ENCODE data around the gene ASB10. TPM values are rescaled to one million over a fixed set of nuclear protein-coding genes. Genes with fewer than 3 reads are reported as not detected.

The ASB10 gene
- polyA plus RNA-seq, 2 of the 4 experiments (the other 2 are of a cell fraction), result not detected

DNA sequence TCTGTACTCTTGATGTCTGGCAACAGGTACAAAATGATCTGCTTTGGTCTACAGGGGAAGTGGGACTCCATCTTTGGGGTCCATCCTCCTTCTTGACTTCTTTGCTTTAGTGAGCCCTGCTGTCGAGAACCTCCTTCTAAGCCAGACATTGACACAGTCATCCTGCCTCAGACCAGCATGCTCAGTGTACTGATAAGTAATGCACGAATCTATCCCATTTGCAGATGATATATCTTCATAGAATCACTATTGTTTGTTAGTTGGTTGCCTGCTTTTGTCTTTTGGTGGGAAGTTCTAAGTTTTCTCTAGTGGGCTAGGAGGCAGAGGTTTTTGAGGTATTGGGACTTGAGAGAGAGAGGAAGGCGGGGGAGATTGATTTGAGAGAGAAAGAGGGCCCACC, 14.3 kb upstream of the ASB10 start:
- H3K27ac ChIP-seq, result no peak overlapping the region
- H3K4me1 ChIP-seq, result no peaks in the 10 kb centered on the region
- ChIA-PET POLR2A (no interaction called here), CTCF (no interaction called here)
- TF ChIP-seq, protein P1, sequence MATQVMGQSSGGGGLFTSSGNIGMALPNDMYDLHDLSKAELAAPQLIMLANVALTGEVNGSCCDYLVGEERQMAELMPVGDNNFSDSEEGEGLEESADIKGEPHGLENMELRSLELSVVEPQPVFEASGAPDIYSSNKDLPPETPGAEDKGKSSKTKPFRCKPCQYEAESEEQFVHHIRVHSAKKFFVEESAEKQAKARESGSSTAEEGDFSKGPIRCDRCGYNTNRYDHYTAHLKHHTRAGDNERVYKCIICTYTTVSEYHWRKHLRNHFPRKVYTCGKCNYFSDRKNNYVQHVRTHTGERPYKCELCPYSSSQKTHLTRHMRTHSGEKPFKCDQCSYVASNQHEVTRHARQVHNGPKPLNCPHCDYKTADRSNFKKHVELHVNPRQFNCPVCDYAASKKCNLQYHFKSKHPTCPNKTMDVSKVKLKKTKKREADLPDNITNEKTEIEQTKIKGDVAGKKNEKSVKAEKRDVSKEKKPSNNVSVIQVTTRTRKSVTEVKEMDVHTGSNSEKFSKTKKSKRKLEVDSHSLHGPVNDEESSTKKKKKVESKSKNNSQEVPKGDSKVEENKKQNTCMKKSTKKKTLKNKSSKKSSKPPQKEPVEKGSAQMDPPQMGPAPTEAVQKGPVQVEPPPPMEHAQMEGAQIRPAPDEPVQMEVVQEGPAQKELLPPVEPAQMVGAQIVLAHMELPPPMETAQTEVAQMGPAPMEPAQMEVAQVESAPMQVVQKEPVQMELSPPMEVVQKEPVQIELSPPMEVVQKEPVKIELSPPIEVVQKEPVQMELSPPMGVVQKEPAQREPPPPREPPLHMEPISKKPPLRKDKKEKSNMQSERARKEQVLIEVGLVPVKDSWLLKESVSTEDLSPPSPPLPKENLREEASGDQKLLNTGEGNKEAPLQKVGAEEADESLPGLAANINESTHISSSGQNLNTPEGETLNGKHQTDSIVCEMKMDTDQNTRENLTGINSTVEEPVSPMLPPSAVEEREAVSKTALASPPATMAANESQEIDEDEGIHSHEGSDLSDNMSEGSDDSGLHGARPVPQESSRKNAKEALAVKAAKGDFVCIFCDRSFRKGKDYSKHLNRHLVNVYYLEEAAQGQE (IDR thresholded peaks at IDR 0.05), result no peak
- TF ChIP-seq HDAC2 (IDR thresholded peaks at IDR 0.05) (no peak), CEBPB (IDR thresholded peaks at IDR 0.05) (no peak), JUNB (IDR thresholded peaks at IDR 0.05) (no peak), FOSL2 (IDR thresholded peaks at IDR 0.05) (no peak), FOSL2 (CRISPR knock-in tag; IDR thresholded peaks at IDR 0.05) (no peak), BHLHE40 (IDR thresholded peaks at IDR 0.05; ENCODE audit: low read depth, low read length) (no peak), FOSB (CRISPR knock-in tag; IDR thresholded peaks at IDR 0.05) (no peak), HOXA7 (CRISPR knock-in tag; IDR thresholded peaks at IDR 0.05) (no peak), POLR2AphosphoS2 (conservative IDR thresholded peaks at IDR 0.05; ENCODE audit: low read length) (no peak), EHF (CRISPR knock-in tag; IDR thresholded peaks at IDR 0.05) (no peak), SREBF2 (IDR thresholded peaks at IDR 0.05) (no peak), PHF8 (IDR thresholded peaks at IDR 0.05; ENCODE audit: borderline replicate concordance, low read depth) (no peak), EHMT2 (IDR thresholded peaks at IDR 0.05; ENCODE audit: low read depth) (no peak), ZSCAN20 (CRISPR knock-in tag; IDR thresholded peaks at IDR 0.05) (no peak), KDM1A (IDR thresholded peaks at IDR 0.05; ENCODE audit: low read depth) (no peak)
- TF ChIP-seq, protein P2, sequence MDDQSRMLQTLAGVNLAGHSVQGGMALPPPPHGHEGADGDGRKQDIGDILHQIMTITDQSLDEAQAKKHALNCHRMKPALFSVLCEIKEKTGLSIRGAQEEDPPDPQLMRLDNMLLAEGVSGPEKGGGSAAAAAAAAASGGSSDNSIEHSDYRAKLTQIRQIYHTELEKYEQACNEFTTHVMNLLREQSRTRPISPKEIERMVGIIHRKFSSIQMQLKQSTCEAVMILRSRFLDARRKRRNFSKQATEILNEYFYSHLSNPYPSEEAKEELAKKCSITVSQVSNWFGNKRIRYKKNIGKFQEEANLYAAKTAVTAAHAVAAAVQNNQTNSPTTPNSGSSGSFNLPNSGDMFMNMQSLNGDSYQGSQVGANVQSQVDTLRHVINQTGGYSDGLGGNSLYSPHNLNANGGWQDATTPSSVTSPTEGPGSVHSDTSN (IDR thresholded peaks at IDR 0.05), result no peak
- TF ChIP-seq, protein P3, sequence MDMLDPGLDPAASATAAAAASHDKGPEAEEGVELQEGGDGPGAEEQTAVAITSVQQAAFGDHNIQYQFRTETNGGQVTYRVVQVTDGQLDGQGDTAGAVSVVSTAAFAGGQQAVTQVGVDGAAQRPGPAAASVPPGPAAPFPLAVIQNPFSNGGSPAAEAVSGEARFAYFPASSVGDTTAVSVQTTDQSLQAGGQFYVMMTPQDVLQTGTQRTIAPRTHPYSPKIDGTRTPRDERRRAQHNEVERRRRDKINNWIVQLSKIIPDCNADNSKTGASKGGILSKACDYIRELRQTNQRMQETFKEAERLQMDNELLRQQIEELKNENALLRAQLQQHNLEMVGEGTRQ (IDR thresholded peaks at IDR 0.05), result no peak
- FAIRE-seq (no peak), DNase-seq (ENCODE audit: low read depth in 1 of 2, low spot score in 1 of 2) (no peak), ATAC-seq (no peak)
- H3K9me3 ChIP-seq, result no peaks in the 10 kb centered on the region
- WGBS (ENCODE audit: missing lambda C conversion rate), result 23% methylated on average over 3 of the region's 3 CpGs
- no peak overlapping the region for H3K4me3 ChIP-seq
- no peak overlapping the region for H3K4me2 ChIP-seq

DNA sequence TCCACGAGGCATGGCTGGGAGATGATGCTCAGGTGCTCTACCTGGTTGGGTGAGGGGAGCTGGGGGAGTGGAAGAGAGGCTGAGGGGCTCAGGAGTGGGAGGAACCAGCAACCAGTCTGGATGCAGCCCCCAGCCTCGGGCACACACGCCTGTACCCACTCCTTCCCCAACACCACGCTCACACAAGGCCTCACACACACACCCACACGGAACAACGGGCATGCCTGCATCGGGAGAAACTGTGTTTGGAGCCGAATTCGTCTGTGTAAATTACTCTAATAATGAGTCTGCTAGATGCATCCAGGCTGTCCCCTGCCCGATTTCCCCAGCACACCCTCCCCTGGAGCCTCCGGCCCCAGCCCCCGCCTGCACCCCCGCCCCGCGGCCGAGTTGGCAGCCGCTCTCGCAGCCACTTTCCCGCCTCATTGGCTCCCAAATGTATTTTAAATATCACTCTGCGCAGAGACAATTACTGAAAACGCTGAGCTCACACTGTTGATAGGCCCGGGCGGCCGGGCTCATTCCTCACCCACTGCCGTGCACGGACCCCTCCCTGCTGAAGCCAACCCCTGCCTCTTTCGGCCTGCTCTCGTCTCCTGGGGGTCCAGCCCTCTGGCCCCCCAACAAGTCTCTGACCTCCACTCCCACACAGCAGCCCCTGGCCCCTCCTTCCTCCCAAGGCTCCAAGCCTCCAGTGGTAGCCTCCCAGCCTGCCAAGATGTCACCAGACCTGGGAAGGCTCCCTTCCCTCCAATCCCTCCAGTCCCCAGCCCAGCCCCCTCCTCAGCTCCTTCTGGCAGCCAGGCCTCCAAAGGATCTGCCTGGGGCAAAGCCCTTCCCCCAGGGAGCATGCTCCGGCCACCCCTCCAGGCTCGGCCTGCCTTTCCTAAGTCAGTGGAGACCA, 12.1 kb upstream of the ASB10 start:
- WGBS (ENCODE audit: missing lambda C conversion rate), result 56% methylated on average over 28 of the region's 30 CpGs
- ChIA-PET CTCF (interaction anchor here (1.5 to 2.4 kb wide), 2 partner anchors 45 to 75 kb away, joined by 6 to 7 read pairs; no protein-coding TSS in a partner anchor), POLR2A (no interaction called here)
- Histone ChIP-seq H3K27ac (no peak overlapping the region), H3K4me2 (no peak overlapping the region), H3K4me3 (no peak overlapping the region), H3K4me1 (no peaks in the 10 kb centered on the region), H3K9me3 (no peaks in the 10 kb centered on the region)
- FAIRE-seq (no peak), DNase-seq (ENCODE audit: low read depth in 1 of 2, low spot score in 1 of 2) (no peak), ATAC-seq (no peak)
- TF ChIP-seq EHF (CRISPR knock-in tag; IDR thresholded peaks at IDR 0.05) (no peak), HOXB5 (CRISPR knock-in tag; IDR thresholded peaks at IDR 0.05) (no peak), CBX2 (IDR thresholded peaks at IDR 0.05; ENCODE audit: borderline replicate concordance, low read depth) (no peak), JUN (IDR thresholded peaks at IDR 0.05) (no peak), NFE2L2 (conservative IDR thresholded peaks at IDR 0.05; ENCODE audit: low read length) (no peak), KDM5A (IDR thresholded peaks at IDR 0.05) (no peak), NR3C1 (IDR thresholded peaks at IDR 0.05) (no peak)
- TF ChIP-seq, protein P4, sequence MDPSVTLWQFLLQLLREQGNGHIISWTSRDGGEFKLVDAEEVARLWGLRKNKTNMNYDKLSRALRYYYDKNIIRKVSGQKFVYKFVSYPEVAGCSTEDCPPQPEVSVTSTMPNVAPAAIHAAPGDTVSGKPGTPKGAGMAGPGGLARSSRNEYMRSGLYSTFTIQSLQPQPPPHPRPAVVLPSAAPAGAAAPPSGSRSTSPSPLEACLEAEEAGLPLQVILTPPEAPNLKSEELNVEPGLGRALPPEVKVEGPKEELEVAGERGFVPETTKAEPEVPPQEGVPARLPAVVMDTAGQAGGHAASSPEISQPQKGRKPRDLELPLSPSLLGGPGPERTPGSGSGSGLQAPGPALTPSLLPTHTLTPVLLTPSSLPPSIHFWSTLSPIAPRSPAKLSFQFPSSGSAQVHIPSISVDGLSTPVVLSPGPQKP (IDR thresholded peaks at IDR 0.05; ENCODE audit: low read depth, low read length), result no peak
- TF ChIP-seq, protein P2 (IDR thresholded peaks at IDR 0.05), result no peak

All from A549 (cell line).